Activated CD4-positive, alpha-beta T cell treated with anti-CD3 and anti-CD28 coated beads, Interleukin-2, amount 50 U/mL, for 1 hour (primary cell): ENCODE results near the gene NACC1.
"Not testable (repeated sequence)": the region's sequence is repeated elsewhere in the genome, so short reads cannot be mapped to it uniquely, and the experiment has no call there.

Experiments used
- DNase-seq: peaks from one replicate; pipeline ENCODE4 v3.0.0-alpha.2; 2020

NACC1 gene

DNA sequence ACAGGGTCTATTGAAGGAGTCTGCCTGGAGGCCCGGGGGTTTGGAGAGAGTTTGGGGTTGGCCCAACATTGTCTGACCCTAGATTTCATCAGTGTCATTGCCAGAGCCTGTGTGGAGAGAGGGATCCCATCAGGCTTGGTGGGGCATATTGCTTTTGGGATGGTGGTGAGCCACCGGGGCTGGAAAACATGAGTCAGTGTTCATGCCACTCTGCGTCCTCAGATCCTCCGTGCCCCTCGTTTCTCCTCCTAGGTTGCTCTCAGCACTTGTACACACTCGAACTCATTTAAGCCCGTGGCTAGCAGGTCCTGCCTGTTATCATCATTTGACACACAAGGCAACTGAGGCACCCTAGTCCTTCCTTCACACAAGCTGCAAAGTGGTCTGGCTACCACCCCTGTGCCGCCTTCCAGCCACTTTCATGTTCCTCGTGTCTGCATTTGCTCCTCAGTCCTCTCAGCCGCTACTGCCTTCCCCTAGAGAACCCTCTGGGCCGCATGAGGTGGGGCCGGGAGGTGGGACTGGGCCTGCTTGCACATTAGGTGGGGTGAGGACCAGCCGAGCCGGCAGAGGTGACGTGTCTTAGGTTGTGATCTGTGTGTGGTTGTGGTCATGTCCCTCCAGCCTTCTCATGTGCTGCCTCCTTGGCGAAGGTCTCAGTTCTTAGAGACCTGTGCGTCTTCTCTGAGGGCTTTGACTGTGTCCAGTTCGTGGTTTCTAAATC is 3.6 kb downstream of the NACC1 start:
- DNase-seq: no peak

DNA sequence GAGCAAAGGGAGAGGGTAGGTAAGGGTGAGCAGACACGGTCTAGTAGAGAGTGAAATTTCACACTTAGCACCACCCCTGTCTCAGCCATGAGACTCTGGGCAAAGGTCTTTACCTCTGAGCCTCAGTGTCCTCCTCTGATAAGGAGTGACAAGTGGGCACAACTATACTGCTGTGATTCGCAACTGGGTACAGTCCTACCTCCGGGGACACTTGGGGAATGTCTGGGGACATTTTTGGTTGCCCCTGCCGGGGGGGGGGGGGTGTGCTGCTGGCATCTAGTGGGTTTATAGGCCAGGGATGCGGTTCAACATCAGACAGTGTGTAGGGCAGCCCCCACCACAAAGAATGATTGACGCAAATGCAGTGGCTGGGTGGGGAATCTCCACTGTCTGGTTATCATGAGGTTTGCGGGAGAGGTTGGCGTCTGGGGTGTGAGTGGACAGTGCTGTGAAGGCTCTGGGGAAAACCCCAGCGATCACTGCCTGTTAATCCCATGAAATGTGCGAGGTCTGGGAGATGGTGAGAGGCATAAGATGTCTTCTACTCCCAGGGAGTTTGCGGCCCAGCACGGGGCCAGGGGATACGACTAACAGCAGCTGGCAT is 4.3 kb downstream of the NACC1 start:
- no peak for DNase-seq

DNA sequence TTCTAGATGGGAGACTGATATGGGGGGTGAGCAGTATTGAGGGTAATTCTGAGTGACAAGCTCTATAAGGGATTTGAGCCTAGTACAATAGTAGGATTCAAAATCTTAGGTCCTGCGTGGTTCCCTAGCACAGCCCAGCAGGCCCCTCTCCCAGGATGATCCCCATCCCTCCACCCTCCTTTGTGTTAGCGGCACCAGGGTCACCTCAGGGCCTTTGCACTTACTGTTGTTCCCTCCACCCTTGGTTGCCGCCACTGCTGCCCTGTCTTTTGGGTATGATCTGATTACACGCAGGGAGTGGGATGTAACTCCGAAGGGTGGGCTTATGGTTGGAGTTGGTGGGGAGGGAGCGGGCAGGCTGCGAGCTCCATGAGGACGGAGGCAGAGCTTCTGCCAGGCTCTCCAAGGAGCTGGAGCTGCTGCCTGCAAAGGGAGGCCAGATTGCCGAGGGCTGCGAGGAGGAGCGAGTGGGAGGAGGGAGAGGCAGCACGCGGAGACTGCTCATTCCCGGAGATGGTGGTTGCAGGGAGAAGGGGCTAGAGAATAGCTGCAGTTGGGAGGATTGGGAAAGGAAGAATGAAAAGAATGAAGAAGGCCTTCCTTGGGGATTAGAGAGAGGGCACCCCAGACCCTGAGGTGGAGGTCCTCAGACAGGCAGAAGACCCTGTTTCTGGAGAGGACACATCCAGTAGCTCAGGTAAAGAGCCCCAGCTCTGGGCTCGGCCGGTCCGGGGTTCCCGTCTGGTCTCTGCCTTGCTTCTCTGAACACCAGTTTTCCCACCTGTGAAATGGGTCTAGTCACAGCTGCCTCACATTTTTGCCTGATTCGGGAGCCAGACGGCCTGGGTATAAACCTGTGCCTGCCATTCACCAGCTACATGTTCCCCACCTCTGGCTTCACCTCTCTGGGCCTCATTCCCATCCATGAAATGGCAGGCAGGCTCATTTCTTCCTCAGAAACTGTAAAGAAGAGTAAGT is 5.2 kb downstream of the NACC1 start:
- DNase-seq: no peak

- no peak for DNase-seq
Observed at GRCh38 chr19:13127051-13127450, 9.0 kb downstream of the NACC1 start.

DNA sequence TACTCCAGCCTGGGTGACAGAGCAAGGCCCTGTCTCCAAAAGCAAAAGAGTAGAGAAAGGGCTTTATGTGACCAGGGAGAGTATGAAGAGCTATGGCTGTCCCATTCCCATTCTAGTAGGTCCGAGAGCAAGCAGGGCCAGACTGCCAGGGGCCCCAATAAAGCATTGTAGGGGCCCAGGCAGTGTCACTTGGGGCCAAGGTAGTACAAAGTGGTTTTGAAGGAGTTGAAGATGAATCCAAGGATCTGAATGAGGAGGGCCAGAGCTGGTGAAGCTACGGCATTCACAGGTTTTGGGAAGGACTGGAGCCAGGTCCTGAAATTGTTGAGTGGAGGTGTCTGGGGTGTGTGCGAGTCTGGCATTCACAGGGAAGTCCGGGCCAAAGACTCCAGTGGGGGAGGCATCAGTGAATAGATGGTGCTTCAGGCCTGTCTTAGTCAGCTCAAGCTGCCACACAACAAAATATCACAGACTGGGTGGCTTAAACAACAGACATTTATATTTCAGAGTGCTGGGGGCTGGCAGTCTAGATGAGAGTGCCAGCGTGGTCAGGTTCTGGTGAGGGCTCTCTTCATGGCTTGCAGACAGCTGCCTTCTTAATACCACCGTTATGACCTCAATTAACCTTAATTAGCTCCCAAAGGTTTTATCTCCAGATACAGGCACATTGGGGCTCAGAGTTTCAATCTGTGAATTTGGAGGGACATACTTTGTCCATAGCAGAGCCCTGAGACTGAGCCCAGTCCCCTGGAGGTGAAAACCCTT is 9.9 kb downstream of the NACC1 start:
- DNase-seq: no peak

GRCh38 chr19:13128583-13128982 is 10.5 kb downstream of the NACC1 start:
- DNase-seq: no peak

DNA sequence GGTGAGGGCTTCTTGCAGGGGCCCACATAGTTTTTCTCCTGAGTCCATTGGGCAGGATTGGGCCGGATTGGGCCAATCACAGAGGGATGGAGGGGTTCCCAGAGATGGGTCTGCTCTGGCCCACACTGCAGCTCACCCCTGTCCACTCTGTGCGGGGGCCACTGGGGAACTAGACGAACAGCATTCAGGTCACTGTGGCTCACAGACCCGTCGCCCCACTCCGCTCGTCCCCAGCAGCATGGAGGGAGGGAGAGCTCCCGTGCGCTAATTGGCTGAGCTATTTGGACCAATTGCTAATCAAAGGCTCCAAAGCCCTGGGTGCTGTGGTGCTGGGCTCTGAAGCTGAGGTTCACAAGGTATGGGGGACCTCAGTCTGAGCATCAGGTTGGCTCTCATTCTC is 11.3 kb downstream of the NACC1 start:
- no peak for DNase-seq

DNA sequence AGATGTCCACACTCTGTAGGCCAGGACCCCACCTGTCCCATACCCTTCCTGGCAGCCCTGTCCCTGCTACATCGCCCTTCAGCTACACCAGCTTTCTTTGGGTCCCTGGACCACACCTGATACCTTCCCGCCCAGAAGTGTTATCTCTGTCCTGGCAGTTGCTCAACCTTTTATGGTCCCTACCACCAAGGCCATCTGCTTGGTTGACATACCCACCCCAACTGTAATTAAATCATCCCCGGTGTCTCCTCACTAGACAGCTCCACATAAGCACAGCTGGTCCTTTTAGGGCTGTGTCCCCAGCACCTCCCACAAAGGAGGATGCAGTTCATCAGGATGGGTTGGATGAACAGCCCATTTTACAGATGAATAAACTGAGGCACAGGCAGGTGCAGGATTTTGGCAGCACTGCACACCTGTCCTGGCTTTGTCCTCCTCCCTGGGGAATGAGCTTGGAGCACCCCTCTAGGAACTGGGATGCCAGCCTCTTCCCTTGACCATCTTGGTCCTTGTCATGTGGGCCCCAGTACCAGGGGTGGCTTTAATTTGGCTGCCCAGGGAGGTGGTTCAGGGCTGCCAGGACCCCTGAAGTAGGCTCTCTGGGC is 12.9 kb downstream of the NACC1 start:
- no peak for DNase-seq

DNA sequence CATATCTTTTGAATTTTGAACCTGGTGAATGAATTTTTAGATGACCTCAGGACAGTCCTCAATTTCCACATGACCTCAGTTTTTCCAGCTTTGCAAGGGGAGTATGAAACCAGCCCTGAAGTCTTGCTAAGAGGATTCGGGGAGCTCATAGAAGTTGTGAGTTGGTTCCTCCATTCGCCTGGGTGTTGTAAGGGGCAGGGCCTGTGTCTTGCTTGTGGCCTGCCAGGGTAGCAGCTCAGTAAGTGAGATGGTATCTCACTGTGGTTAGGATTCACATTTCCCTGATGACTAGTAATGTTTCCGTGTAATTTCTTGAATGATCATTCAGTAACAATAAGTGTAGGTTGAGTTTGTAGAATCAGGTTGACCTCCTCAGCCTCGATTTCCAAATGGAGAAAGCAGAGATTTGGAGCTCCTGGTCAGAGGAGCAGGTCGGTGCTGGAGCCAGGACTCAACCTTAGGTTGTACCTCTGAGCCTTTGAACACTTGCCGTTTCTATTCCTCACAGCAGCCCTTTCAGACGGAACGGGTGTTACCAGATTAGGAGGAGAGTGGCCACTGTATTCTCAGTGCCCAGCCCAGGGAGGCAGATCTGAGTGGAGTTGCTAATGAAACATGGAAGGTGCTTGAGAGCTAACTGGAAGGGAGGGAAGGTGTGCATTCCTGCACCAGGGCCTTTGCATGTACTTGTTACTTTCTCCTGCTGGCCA is 14.6 kb downstream of the NACC1 start:
- DNase-seq: peak; percentile 37

DNA sequence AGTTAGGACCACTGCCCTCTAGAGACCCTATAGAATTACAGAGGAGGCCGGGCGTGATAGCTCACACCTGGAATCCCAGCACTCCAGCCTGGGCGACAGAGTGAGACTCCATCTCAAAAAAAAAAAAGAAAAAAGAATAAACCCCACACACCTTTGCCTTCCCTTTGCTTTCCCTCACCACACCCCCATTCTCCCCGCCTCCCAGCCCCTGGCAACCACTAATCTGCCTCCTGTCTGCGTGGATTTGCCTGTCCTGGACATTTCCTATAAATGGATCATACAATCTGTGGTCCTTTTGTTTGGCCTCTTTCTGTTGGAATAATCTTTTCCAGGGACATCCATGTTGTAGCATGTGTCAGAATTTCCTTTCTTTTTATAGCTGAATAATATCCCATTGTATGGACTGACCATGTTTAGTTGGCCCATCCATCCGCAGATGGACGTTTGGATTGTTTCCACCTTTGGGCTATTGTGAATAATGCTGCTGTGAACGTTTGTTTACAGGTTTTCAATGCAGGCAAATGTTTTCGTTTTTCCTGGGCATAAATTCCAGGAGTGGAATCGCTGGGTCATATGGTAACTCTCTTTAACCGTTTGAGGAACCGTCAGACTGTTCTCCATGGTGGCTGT is 15.3 kb downstream of the NACC1 start:
- DNase-seq: no peak

DNA sequence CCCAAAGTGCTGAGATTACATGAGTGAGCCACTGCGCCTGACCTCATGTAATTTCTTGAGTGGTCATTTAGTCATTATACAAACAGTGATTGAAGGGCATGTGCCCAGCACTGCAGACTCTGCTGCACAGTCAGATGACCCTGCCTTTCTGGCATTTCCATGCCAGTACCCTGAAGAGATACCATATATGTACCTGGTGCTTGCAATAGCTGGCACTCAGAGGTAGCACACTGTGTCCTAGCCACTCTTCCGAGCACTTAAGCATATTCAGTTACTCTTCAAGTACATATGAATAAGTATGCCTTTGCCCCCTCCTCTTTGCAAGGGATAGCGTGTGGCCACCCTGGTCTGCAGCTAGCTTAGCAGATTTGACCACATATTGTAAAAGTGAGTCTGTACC is 16.6 kb downstream of the NACC1 start:
- DNase-seq: no peak

DNA sequence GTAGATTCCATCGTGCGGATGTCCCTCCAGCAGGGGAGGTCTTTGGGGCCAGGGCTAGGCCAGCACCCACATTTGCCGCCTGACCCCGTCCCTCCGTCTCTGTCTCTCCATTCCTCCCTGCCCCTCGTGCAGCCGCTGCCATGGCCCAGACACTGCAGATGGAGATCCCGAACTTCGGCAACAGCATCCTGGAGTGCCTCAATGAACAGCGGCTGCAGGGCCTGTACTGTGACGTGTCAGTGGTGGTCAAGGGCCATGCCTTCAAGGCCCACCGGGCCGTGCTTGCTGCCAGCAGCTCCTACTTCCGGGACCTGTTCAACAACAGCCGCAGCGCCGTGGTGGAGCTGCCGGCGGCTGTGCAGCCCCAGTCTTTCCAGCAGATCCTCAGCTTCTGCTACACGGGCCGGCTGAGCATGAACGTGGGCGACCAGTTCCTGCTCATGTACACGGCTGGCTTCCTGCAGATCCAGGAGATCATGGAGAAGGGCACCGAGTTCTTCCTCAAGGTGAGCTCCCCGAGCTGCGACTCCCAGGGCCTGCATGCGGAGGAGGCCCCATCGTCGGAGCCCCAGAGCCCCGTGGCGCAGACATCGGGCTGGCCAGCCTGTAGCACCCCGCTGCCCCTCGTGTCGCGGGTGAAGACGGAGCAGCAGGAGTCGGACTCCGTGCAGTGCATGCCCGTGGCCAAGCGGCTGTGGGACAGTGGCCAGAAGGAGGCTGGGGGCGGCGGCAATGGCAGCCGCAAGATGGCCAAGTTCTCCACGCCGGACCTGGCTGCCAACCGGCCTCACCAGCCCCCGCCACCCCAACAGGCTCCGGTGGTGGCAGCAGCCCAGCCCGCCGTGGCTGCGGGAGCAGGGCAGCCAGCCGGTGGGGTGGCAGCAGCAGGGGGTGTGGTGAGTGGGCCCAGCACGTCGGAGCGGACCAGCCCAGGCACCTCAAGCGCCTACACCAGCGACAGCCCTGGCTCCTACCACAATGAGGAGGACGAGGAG is 17.3 kb downstream of the NACC1 start:
- no peak for DNase-seq

DNA sequence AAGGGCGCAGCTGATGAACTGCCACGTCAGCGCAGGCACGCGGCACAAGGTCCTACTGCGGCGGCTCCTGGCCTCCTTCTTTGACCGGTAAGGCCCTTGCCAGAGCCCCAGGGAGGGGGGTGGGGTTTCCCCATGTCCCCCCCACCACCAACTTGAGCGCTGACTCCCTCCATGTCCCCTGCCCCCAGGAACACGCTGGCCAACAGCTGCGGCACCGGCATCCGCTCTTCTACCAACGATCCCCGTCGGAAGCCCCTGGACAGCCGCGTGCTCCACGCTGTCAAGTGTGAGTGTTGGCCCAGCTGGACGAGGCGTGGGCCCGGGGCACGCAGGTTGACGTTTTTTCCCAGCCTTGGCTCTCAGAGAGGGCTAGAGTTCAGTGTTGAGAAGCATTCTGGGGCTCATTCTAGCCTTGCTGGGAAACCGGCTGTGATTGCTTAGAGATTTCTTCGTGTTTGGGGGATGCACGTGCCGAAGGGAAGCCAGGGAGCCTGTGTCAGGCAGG is 19.3 kb downstream of the NACC1 start:
- DNase-seq: no peak

DNA sequence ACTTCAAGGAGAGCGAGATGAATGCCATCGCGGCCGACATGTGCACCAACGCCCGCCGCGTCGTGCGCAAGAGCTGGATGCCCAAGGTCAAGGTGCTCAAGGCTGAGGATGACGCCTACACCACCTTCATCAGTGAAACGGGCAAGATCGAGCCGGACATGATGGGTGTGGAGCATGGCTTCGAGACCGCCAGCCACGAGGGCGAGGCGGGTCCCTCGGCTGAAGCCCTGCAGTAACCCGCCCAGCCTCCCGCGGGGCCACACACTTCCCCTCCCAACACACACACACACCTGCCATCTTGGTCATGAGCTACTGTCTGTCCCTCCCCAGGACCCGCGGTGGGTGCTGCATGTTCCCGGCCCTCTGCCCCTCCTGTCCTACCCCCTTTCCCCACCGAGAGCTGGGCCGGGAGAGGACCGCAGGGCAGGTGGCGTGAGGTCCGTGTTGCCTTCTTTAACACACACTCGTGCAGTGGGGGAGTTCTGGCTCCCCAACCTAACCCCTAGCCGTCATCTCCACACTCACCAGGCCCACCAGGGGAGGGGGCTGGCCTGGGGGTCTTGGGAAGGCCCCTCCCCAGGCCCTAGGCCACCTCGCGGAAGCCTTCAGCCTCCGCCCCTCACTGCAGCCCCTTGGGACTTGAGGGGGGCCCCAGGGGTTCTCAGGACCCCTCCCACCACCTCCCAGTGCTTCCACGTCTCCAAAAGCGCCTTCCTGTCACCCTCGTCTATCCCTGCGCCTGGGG is 20.3 kb downstream of the NACC1 start:
- no peak for DNase-seq

DNA sequence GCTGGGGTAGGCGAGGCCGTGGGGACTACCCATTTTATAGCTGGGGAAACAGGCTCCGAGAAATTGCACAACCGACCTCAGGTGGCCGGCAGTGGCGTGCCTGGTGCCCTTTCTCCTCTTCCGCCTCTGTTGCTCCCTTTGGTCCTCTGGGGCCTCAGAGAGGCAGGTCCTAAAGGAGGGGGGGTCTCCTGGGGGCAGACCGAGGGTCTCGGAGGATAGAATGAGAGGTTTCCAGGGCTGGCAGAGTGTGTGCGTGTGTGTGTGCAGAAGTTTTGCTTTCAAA is 20.8 kb downstream of the NACC1 start:
- no peak for DNase-seq

- no peak for DNase-seq
Observed at GRCh38 chr19:13139633-13140311, 21.7 kb downstream of the NACC1 start.

DNA sequence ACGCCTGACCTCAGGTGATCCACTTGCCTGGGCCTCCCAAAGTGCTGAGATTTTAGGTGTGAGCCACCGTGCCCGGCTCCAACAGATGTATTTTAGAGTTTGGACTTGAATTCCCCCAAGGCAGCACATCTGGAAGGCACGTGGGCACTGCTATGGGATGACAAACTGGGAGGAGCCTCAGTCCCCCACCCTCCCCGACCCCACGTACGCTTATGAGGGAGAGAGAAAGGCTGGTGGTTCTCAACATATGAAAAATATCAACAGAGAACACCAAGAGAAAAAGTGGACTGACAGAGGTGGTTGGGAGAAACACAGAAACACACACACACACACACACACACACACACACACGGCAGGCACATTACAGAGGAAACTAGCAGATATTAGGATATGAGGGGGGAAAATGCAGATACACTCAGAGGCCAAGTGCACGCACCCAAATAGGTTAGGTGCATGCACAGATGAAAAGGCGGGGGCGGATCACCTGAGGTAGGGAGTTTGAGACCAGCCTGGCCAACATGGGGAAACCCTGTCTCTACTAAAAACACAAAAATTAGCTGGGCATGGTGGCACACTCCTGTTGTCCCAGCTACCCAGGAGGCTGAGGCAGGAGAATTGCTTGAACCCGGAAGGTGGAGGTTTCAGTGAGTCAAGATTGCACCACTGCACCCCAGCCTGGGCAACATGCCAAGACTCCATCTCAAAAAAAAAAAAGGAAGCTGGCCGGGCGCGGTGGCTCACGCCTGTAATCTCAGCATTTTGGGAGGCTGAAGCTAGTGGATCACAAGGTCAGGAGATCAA is 28.9 kb downstream of the NACC1 start:
- no peak for DNase-seq

DNA sequence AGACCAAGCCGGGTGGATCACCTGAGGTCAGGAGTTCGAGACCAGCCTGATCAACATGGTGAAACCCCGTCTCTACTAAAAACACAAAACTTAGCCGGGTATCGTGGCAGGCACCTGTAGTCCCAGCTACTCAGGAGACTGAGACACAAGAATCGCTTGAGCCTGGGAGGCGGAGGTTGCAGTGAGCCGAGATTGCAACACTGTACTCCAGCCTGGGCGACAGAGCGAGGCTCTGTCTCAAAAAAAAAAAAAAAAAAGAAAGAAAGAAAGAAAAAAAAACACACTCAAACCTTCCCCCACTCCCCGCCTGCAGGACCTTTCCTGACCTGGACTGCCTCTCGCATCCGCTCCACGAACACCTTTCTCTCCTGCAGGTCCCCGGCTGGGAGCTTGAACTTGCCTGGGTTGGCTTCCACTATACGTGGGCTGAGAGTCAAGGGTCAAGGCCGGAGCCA is 31.1 kb downstream of the NACC1 start:
- not testable (repeated sequence) for DNase-seq
